ENCODE measurements around the gene CHAT. TPM values are rescaled to one million over a fixed set of nuclear protein-coding genes. Genes with fewer than 3 reads are reported as not detected.

CHAT gene
- total RNA-seq, 2 donors from 2014 or later: not detected

DNA sequence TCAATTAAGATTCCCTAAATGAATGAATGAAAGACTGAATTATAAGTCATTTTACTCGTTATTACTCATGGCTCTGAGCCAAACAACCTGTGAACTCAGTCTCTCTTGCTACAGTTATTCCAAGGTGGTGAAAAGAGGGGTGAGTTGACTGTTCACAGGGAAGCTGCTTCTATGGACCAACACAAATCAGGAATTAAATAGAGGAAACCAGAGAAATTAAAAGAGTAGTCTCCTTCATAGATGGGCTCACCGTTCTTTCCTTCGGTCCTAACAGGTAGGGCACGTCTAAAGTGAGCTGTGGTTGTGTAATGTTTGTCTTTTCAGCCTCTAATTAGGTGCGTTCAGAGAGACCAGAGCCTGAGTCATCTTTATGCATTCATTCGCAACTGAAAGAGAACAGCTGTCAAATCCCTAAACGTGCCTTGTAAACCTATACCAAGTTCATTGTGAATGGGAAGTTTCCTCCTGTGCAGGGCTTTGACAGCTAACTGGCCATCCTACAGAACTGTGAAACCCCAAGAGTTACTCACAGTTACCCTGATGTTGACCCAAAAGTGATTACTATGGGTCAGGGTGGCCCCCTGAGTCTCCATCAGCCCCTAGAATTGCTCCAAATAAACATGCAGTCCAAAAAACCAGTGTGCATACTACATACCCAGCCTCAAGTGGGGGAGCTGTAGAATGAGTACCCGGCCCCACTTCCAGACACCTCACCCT, 47.5 kb downstream of the CHAT start:
- Histone ChIP-seq H3K27me3 (replicated peaks; ENCODE audit: insufficient read depth) (no peaks in the 10 kb centered on the region), H3K27ac (no peak overlapping the region), H3K4me3 (no peak overlapping the region), H3K9me3 (no peaks in the 10 kb centered on the region), H3K4me1 (ENCODE audit: control insufficient read depth in 1 of 2, low read depth in 2 of 2) (no peaks in the 10 kb centered on the region), H3K36me3 (no peaks in the 10 kb centered on the region)
- DNase-seq (ENCODE audit: low spot score) (no peak), ATAC-seq (ENCODE audit: insufficient number of reproducible peaks, low FRiP score, low read depth) (no peak)
- TF ChIP-seq CTCF (IDR thresholded peaks at IDR 0.05): no peak

DNA sequence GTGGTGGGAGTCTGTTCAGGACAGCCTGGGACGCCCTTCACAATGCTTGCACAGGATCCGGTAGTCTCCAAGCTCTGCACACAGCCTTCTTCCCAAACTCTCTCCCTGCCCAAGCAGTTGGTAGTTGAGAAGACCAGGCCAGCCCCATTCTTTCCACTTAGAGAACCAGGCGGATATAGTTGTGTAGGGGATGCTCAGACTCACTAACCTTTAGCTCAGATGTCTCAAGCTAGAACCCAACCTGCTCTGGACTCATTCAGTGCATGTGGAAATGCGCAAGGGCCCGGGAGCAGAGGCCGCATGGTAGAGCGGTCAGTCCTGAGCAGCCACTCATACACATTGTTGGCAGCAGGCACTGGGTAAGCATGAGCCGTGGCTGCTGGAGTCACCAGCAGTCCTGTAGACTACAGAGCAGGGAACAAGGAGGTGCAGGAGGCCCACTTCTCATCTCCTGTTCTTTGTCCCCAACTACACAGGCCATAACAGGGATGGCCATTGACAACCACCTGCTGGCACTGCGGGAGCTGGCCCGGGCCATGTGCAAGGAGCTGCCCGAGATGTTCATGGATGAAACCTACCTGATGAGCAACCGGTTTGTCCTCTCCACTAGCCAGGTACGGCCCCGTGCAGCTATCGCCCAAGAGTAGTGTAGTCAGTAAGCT, 48.5 kb downstream of the CHAT start:
- ATAC-seq (ENCODE audit: insufficient number of reproducible peaks, low FRiP score, low read depth) (no peak), DNase-seq (ENCODE audit: low spot score) (no peak)
- no peaks in the 10 kb centered on the region for H3K9me3 ChIP-seq
- no peak for TF ChIP-seq CTCF (IDR thresholded peaks at IDR 0.05)
- no peak overlapping the region for H3K27ac ChIP-seq
- no peak overlapping the region for H3K4me3 ChIP-seq
- no peaks in the 10 kb centered on the region for H3K36me3 ChIP-seq
- H3K27me3 ChIP-seq (replicated peaks; ENCODE audit: insufficient read depth): no peaks in the 10 kb centered on the region
- no peaks in the 10 kb centered on the region for H3K4me1 ChIP-seq (ENCODE audit: control insufficient read depth in 1 of 2, low read depth in 2 of 2)

DNA sequence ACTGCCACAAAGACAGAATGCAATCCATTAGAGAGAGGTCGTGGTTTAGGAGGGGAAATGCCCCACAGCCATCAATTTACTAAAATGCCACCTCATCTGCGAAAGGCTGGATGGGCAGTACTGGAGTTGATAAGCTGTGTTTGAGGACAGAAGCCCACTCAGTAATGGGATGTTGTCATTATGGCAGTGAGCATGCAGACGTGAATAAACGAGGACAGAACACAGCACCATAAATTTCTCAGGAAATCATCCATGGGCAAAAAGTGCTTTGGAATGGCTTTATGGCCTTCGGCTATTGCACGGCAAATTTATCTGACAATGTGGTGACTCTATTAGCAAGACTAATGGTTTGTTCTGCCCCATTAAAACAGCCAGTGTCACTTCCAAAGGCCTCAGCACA, 49.8 kb downstream of the CHAT start:
- Histone ChIP-seq H3K27me3 (replicated peaks; ENCODE audit: insufficient read depth) (no peaks in the 10 kb centered on the region), H3K9me3 (no peaks in the 10 kb centered on the region), H3K27ac (no peak overlapping the region), H3K4me3 (no peak overlapping the region), H3K36me3 (no peaks in the 10 kb centered on the region), H3K4me1 (ENCODE audit: control insufficient read depth in 1 of 2, low read depth in 2 of 2) (no peaks in the 10 kb centered on the region)
- TF ChIP-seq CTCF (IDR thresholded peaks at IDR 0.05): no peak
- DNase-seq (ENCODE audit: low spot score): no peak
- no peak for ATAC-seq (ENCODE audit: insufficient number of reproducible peaks, low FRiP score, low read depth)

DNA sequence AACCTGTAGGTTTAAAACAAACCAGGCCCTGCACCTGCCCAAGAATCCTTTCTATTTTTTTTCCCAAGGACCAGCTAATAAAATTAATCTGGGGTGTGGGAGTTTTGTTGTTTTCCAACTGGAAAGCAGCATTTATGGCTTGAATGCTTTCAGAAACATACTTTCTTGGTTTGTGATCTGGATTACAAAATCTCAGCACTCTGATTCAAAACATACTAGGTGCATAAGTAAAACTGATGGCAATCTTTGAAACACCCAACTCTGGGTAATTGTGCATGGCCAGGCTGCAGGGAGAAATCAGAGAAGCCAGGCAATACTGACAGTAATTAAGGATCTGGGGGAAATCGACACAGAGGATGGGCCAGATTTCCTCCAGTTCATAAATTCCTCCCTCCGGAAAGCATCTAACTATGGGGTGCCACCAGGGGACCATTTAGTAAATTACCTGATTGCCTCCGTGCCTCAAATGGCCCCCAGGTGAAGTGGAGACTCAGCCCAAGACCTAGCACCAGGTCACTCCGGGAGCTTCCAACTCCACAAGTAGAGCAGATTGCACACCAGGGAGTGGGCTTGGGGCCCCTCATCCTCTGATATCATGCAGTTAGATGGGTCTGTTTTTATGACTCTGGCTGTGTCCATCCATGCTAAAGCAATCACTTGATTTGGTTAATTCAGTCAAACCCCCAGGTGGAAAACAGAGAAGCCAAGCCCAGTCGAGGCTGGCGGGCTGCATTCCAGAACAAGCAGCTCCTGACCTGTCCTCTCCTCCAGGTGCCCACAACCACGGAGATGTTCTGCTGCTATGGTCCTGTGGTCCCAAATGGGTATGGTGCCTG, 50.4 kb downstream of the CHAT start:
- no peak overlapping the region for H3K4me3 ChIP-seq
- ATAC-seq (ENCODE audit: insufficient number of reproducible peaks, low FRiP score, low read depth) (no peak), DNase-seq (ENCODE audit: low spot score) (no peak)
- H3K4me1 ChIP-seq (ENCODE audit: control insufficient read depth in 1 of 2, low read depth in 2 of 2): no peaks in the 10 kb centered on the region
- no peaks in the 10 kb centered on the region for H3K36me3 ChIP-seq
- no peak for TF ChIP-seq CTCF (IDR thresholded peaks at IDR 0.05)
- H3K27ac ChIP-seq: no peak overlapping the region
- no peaks in the 10 kb centered on the region for H3K9me3 ChIP-seq
- no peaks in the 10 kb centered on the region for H3K27me3 ChIP-seq (replicated peaks; ENCODE audit: insufficient read depth)

GRCh38 chr10:49664842-49665355, 51.1 kb downstream of the CHAT start:
- H3K27ac ChIP-seq: no peak overlapping the region

More at GRCh38 chr10:49664842-49665355, 51.1 kb downstream of the CHAT start:
- no peaks in the 10 kb centered on the region for H3K9me3 ChIP-seq
- no peak for TF ChIP-seq CTCF (IDR thresholded peaks at IDR 0.05)
- no peak overlapping the region for H3K4me3 ChIP-seq
- H3K36me3 ChIP-seq: no peaks in the 10 kb centered on the region
- DNase-seq (ENCODE audit: low spot score): no peak
- H3K4me1 ChIP-seq (ENCODE audit: control insufficient read depth in 1 of 2, low read depth in 2 of 2): no peaks in the 10 kb centered on the region
- no peaks in the 10 kb centered on the region for H3K27me3 ChIP-seq (replicated peaks; ENCODE audit: insufficient read depth)
- ATAC-seq (ENCODE audit: insufficient number of reproducible peaks, low FRiP score, low read depth): no peak

Measured in thoracic aorta (tissue), 2 donors.